DOHH2 (cell line): ENCODE results near the gene FAM50A.

ENCODE experiments used
- H3F3A ChIP-seq: fragments of 200-600 bp; sonication (generic), shearing (Covaris generic); 2 replicates; pipeline ENCODE4 v1.6.0; 2016; ENCODE audit warnings: antibody characterized with exemption, mild to moderate bottlenecking; ENCODE audit not compliant: control insufficient read depth, insufficient read depth
- H3K27ac ChIP-seq: fragments of 200-600 bp; sonication (generic); 2 replicates; pipeline ENCODE4 v1.5.1; 2014; ENCODE audit warnings: low read depth, mild to moderate bottlenecking, low read length, moderate library complexity
- H3K27me3 ChIP-seq: fragments of 200-600 bp; sonication (generic); 2 replicates; pipeline ENCODE4 v1.6.1; 2014; ENCODE audit warnings: mild to moderate bottlenecking, low read length, mixed read lengths; ENCODE audit not compliant: control insufficient read depth
- H3K36me3 ChIP-seq: fragments of 200-600 bp; sonication (generic); 2 replicates; pipeline ENCODE4 v1.6.1; 2014; ENCODE audit warnings: mild to moderate bottlenecking, low read length, moderate library complexity, mixed read lengths; ENCODE audit not compliant: control insufficient read depth
- H3K4me1 ChIP-seq: fragments of 200-600 bp; sonication (generic); 2 replicates; pipeline ENCODE4 v1.6.1; 2014; ENCODE audit warnings: mild to moderate bottlenecking, low read length, mixed read lengths; ENCODE audit not compliant: control insufficient read depth
- H3K4me2 ChIP-seq: fragments of 200-600 bp; sonication (generic); 2 replicates; pipeline ENCODE4 v1.6.0; 2014; ENCODE audit warnings: mild to moderate bottlenecking, low read length, moderate library complexity
- H3K4me3 ChIP-seq: fragments of 200-600 bp; sonication (generic); 2 replicates; pipeline ENCODE4 v1.5.1; 2014; ENCODE audit warnings: mild to moderate bottlenecking, low read length, mixed read lengths
- H3K79me2 ChIP-seq: fragments of 200-600 bp; sonication (generic); 2 replicates; pipeline ENCODE4 v1.6.1; 2014; ENCODE audit warnings: mild to moderate bottlenecking, low read length, mixed read lengths; ENCODE audit not compliant: control insufficient read depth
- H3K9me2 ChIP-seq: fragments of 200-600 bp; sonication (generic); replicated peaks from 2 replicates; pipeline ENCODE4 v1.6.1; 2014; ENCODE audit warnings: mild to moderate bottlenecking, low read length, mixed read lengths; ENCODE audit not compliant: control insufficient read depth
- H3K9me3 ChIP-seq: fragments of 200-600 bp; sonication (generic); 2 replicates; pipeline ENCODE4 v1.6.1; 2014; ENCODE audit warnings: antibody characterized with exemption, low read length, mixed read lengths; ENCODE audit not compliant: control insufficient read depth, insufficient read depth
- H4K20me1 ChIP-seq: fragments of 200-600 bp; sonication (generic); 2 replicates; pipeline ENCODE4 v1.6.0; 2014; ENCODE audit warnings: low read depth, mild to moderate bottlenecking, antibody characterized with exemption, low read length, moderate library complexity; ENCODE audit not compliant: control insufficient read depth, insufficient read depth
- EZH2phosphoT487 ChIP-seq: fragments of 200-600 bp; sonication (generic); IDR thresholded peaks from 2 replicates; pipeline ENCODE4 v1.6.1; 2017; ENCODE audit warnings: borderline replicate concordance, mild to moderate bottlenecking, antibody characterized with exemption, low read length, moderate library complexity, mixed read lengths
- TF ChIP-seq, protein P1 (sequence below): fragments of 200-600 bp; sonication (generic); IDR thresholded peaks from one replicate; pipeline ENCODE4 v1.5.1; 2014; ENCODE audit warnings: antibody characterized with exemption, mild to moderate bottlenecking, low read depth, low read length; ENCODE audit not compliant: poor library complexity, severe bottlenecking

FAM50A gene

DNA sequence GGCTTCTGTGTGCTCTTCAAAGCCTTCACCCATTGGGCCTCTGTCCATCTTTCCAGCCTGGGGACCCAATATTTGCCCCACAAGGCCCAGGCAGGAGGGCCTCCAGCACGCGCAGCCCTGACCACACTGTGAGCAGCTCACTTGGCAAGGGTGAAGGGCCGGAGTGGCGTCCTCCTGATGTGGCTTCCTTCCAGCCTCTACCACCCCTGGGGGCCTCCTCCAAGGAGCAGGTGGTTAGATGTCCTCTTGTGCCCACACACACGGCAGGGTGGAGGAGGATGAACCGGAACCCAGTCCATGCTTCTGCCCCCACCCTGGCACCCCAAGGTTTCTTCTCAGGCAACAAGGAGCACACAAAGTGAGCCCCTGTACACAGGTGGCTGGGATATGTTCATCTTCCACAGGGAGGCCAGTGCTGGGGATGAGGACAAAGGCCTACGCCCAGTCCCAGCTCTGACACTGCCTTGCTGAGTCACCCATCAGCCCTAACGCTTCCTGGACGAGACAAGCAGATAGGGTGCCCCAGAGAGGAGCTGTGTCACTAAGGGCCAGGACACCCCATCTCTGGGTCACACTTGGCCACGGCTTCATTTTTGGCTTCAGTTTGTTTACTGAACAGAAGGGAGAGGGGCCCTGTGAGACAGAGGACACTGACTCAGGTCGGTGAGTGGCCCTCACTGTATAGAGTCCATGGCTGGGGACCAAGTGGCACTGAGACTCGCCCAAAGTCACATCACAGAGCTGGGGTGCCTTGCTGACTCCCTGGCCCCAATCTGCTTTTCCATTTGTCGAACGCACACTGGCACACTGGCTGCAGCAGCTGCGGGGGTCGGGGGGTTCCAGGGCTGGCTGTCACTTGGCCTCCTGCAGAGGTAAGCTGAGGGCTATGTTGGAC lies 40.6 kb downstream of the FAM50A start:
- Histone ChIP-seq H3F3A (no peaks in the 10 kb centered on the region; the same call in 1 of the 2 replicates), H3K27me3 (no peaks in the 10 kb centered on the region), H4K20me1 (no peaks in the 10 kb centered on the region), H3K36me3 (peaks cover 32% of the 10 kb centered on the region), H3K79me2 (peaks cover 51% of the 10 kb centered on the region), H3K9me2 (no peaks in the 10 kb centered on the region), H3K4me2 (peak overlapping the region; percentile 87), H3K4me1 (peaks cover 67% of the 10 kb centered on the region), H3K4me3 (peak overlapping the region; percentile 68; the same call in 1 of the 2 replicates), H3K9me3 (no peaks in the 10 kb centered on the region), H3K27ac (no peak overlapping the region)
- TF ChIP-seq, protein P1, sequence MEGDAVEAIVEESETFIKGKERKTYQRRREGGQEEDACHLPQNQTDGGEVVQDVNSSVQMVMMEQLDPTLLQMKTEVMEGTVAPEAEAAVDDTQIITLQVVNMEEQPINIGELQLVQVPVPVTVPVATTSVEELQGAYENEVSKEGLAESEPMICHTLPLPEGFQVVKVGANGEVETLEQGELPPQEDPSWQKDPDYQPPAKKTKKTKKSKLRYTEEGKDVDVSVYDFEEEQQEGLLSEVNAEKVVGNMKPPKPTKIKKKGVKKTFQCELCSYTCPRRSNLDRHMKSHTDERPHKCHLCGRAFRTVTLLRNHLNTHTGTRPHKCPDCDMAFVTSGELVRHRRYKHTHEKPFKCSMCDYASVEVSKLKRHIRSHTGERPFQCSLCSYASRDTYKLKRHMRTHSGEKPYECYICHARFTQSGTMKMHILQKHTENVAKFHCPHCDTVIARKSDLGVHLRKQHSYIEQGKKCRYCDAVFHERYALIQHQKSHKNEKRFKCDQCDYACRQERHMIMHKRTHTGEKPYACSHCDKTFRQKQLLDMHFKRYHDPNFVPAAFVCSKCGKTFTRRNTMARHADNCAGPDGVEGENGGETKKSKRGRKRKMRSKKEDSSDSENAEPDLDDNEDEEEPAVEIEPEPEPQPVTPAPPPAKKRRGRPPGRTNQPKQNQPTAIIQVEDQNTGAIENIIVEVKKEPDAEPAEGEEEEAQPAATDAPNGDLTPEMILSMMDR: no peak
- no peak for TF ChIP-seq EZH2phosphoT487

DNA sequence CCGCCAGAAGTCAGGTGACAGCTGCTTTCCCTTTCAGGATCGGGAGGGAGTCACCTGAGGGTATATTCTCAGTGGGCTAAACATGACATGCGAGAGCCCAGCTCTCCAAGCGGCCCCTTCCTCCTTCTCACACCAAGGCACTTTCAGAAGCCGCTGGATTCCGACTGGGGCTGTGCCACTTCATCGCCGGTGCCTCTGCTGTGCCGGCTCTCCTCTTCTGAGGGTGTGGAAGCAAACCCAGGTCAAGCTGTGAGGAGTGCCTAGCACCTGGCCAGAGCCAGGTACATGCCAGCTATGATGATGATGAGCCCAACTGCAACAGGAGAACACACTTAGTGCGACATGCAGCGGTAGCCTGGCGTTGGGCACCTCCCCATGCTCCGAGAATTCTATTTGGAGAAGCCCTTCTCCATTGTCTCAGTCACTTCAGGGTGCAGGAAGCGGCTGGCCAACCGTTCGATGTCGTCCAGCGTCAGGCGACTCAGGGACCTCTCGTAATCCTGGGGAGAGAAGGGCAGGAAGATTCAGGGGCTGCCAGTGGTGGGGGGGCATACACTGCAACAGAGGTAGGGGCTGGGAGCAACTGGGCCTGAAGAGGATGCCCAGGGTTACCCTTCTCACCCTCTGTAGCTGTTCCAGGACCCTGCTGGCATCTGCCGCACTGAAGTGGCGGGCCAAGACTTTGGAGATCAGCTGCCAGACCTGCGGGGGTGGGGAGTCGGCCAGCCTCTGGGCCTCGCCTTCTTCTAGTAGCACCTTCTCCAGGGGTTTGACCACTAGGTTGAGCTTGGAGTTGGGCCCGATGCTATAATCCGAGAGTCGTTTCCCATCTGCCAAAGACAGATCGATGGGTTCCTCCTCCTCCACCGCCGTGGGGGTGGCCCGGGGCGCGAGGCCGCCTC lies 41.5 kb downstream of the FAM50A start:
- Histone ChIP-seq H3K9me2 (no peaks in the 10 kb centered on the region), H3K27me3 (no peaks in the 10 kb centered on the region), H3K9me3 (no peaks in the 10 kb centered on the region), H3K4me1 (peaks cover 58% of the 10 kb centered on the region), H3K4me3 (peak overlapping the region; percentile 68), H3K79me2 (peaks cover 57% of the 10 kb centered on the region), H3F3A (no peaks in the 10 kb centered on the region; the same call in 1 of the 2 replicates), H3K27ac (peak overlapping the region; percentile 41), H3K4me2 (peak overlapping the region; percentile 87), H4K20me1 (no peaks in the 10 kb centered on the region), H3K36me3 (peaks cover 36% of the 10 kb centered on the region)
- TF ChIP-seq, protein P1: no peak
- no peak for TF ChIP-seq EZH2phosphoT487

DNA sequence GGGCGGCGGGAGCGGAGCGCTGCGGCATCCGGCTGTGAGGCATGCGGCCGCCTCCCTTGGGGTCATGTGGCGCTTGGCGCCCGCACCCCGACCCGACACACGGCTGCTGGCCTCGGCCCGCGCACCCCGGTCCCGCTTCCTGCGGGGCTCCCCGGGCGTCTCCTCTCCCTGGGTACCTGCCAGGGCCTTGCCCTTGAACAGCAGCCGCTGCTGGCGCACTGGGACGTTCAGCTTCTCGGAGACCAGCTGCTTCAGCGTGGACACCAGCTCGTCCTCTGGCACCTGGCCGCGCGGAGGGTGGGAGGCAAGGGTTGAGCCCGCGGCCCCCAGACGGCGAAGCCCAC lies 42.1 kb downstream of the FAM50A start:
- Histone ChIP-seq H3K4me1 (peaks cover 53% of the 10 kb centered on the region), H3K36me3 (peaks cover 36% of the 10 kb centered on the region), H4K20me1 (no peaks in the 10 kb centered on the region), H3K4me3 (peak overlapping the region; percentile 68), H3F3A (no peaks in the 10 kb centered on the region; the same call in 1 of the 2 replicates), H3K27me3 (no peaks in the 10 kb centered on the region), H3K9me3 (no peaks in the 10 kb centered on the region), H3K27ac (peak overlapping the region; percentile 41), H3K4me2 (peak overlapping the region; percentile 87), H3K9me2 (no peaks in the 10 kb centered on the region), H3K79me2 (peaks cover 57% of the 10 kb centered on the region)
- TF ChIP-seq, protein P1: no peak
- no peak for TF ChIP-seq EZH2phosphoT487
